B cell (primary cell): ENCODE results near the gene CCDC201. TPM values are rescaled to one million over a fixed set of nuclear protein-coding genes. Genes with fewer than 3 reads are reported as not detected.
"Not testable (repeated sequence)": the region's sequence is repeated elsewhere in the genome, so short reads cannot be mapped to it uniquely, and the experiment has no call there.

Source experiments
- ATAC-seq: fragments of 200-7000 bp; cut with Tn5 transposase; one replicate; pipeline ENCODE4 v1.10.0; 2021; ENCODE audit warnings: low read depth, mild to moderate bottlenecking, moderate number of reproducible peaks, moderate library complexity
- CTCF ChIA-PET: fragments of 350-600 bp; sonication (Branson Sonifier 250); formaldehyde crosslinking; loops from one replicate; lab custom pipeline; 2021; ENCODE audit warnings: antibody characterized with exemption, inconsistent platforms; lab: Charles Lee
- POLR2A ChIA-PET: fragments of 350-600 bp; sonication (Branson Sonifier 250); formaldehyde crosslinking; loops from one replicate; lab custom pipeline; 2021; ENCODE audit warnings: antibody characterized with exemption; lab: Charles Lee
- DNase-seq: peaks from one replicate; pipeline ENCODE4 v3.0.0; 2013
- H2AFZ ChIP-seq: 2 replicates; pipeline ENCODE4 v1.6.1; 2012; ENCODE audit warnings: mild to moderate bottlenecking, low read depth, low read length; ENCODE audit not compliant: insufficient read depth, poor library complexity, severe bottlenecking
- H3K27ac ChIP-seq, 2 donors: 1 replicate in 1 of 2; 2 replicates in 1 of 2; pipeline ENCODE4 v1.5.1; 2012 to 2013; ENCODE audit warnings: low read length in 2 of 2, mild to moderate bottlenecking in 2 of 2, moderate library complexity in 1 of 2
- H3K27me3 ChIP-seq, 4 experiments: fragments of 200-600 bp in 1 of 4; sonication (generic) in 1 of 4; replicated peaks in 1 of 4; 1 replicate in 2 of 4; 2 replicates in 2 of 4; pipeline versions ENCODE4 v1.6.1 to v1.7.0; 2013 to 2016; ENCODE audit warnings: low read length in 3 of 4, mild to moderate bottlenecking in 2 of 4, mixed read lengths in 1 of 4, moderate library complexity in 1 of 4; ENCODE audit not compliant: insufficient read depth in 4 of 4, control insufficient read depth in 3 of 4; ENCODE audit errors: control extremely low read depth in 1 of 4
- H3K36me3 ChIP-seq, 2 experiments: replicated peaks in 1 of 2; 1 replicate in 1 of 2; 2 replicates in 1 of 2; pipeline versions ENCODE4 v1.6.1 to v1.7.1; 2013; ENCODE audit warnings: low read length in 1 of 2; ENCODE audit not compliant: insufficient read depth in 2 of 2, control insufficient read depth in 1 of 2; ENCODE audit errors: control extremely low read depth in 1 of 2, extremely low read depth in 1 of 2
- H3K4me1 ChIP-seq, 2 donors: fragments of 200-600 bp in 1 of 2; sonication (generic) in 1 of 2; 1 replicate in 1 of 2; 2 replicates in 1 of 2; pipeline versions ENCODE4 v1.5.1 to v1.6.1; 2013 to 2017; ENCODE audit warnings: low read length in 2 of 2; ENCODE audit not compliant: control insufficient read depth in 2 of 2, insufficient read depth in 2 of 2
- H3K4me2 ChIP-seq: replicated peaks from 2 replicates; pipeline ENCODE3; 2012; ENCODE audit warnings: mild to moderate bottlenecking, low read depth, low read length; ENCODE audit not compliant: poor library complexity, severe bottlenecking
- H3K4me3 ChIP-seq, 5 experiments: fragments of 200-600 bp in 1 of 5; sonication (generic) in 1 of 5; 1 replicate in 3 of 5; 2 replicates in 2 of 5; pipeline versions ENCODE4 v1.5.1 to v1.7.0; 2011 to 2016; ENCODE audit warnings: low read length in 4 of 5, mild to moderate bottlenecking in 4 of 5, low read depth in 2 of 5, control low read depth in 1 of 5, moderate library complexity in 1 of 5; ENCODE audit not compliant: insufficient read depth in 1 of 5; ENCODE audit errors: control extremely low read depth in 1 of 5, extremely low read depth in 1 of 5
- H3K79me2 ChIP-seq: fragments of 200-600 bp; sonication (generic); one replicate; pipeline ENCODE4 v1.6.0; 2016; ENCODE audit warnings: low read length; ENCODE audit not compliant: control insufficient read depth, insufficient read depth
- H3K9ac ChIP-seq: fragments of 200-600 bp; sonication (generic); 2 replicates; pipeline ENCODE4 v1.6.1; 2017; ENCODE audit warnings: mild to moderate bottlenecking, low read length, moderate library complexity
- H3K9me3 ChIP-seq, 3 donors: one replicate each; pipeline versions ENCODE4 v1.6.1 to v1.7.1; 2013; ENCODE audit warnings: low read length in 2 of 3; ENCODE audit not compliant: control insufficient read depth in 2 of 3, insufficient read depth in 1 of 3; ENCODE audit errors: control extremely low read depth in 1 of 3
- H4K20me1 ChIP-seq: 2 replicates; pipeline ENCODE4 v1.6.0; 2012; ENCODE audit warnings: mild to moderate bottlenecking, low read length; ENCODE audit not compliant: insufficient read depth, control insufficient read depth, poor library complexity, severe bottlenecking
- H3K27ac Mint-ChIP-seq: one replicate; pipeline ENCODE4 v1.8.0; 2021; ENCODE audit warnings: mixed read lengths
- H3K27me3 Mint-ChIP-seq: one replicate; pipeline ENCODE4 v1.8.0; 2021; ENCODE audit warnings: mixed read lengths
- H3K4me1 Mint-ChIP-seq: one replicate; pipeline ENCODE4 v1.8.0; 2021; ENCODE audit warnings: mixed read lengths
- H3K4me3 Mint-ChIP-seq: one replicate; pipeline ENCODE4 v1.8.0; 2021; ENCODE audit warnings: mixed read lengths
- H3K9me3 Mint-ChIP-seq: one replicate; pipeline ENCODE4 v1.8.0; 2022; ENCODE audit warnings: mixed read lengths; ENCODE audit not compliant: insufficient read depth
- WGBS: methylation state at CpG from one replicate; pipeline ENCODE4 v1.1.5; 2013; ENCODE audit warnings: missing lambda C conversion rate; ENCODE audit not compliant: insufficient coverage; 5-methylcytosine and 5-hydroxymethylcytosine counted together
- intact Hi-C: fragments of 100-400 bp; cut with micrococcal nuclease; formaldehyde crosslinking; loops from one replicate; pipeline ENCODE4 v1.10.0; 2022
- polyA plus RNA-seq: library from polyadenylated mRNA; depleted of rRNA; stranded (reverse); fragments of >200 nt; gene quantifications from 2 replicates; pipeline ENCODE4 v1.2.3, GENCODE V29; 2012
- total RNA-seq, 2 donors: library from RNA; stranded (reverse); fragments of 120-200 nt in 1 of 2; gene quantifications; 1 replicate in 1 of 2; 2 replicates in 1 of 2; pipeline versions ENCODE4 v1.2.3 to v1.2.4, GENCODE V29; 2013 to 2022

The CCDC201 gene
- total and polyA plus RNA-seq, 2 donors (not counting 1 experiment from before 2014, with no cell fraction given): not detected

DNA sequence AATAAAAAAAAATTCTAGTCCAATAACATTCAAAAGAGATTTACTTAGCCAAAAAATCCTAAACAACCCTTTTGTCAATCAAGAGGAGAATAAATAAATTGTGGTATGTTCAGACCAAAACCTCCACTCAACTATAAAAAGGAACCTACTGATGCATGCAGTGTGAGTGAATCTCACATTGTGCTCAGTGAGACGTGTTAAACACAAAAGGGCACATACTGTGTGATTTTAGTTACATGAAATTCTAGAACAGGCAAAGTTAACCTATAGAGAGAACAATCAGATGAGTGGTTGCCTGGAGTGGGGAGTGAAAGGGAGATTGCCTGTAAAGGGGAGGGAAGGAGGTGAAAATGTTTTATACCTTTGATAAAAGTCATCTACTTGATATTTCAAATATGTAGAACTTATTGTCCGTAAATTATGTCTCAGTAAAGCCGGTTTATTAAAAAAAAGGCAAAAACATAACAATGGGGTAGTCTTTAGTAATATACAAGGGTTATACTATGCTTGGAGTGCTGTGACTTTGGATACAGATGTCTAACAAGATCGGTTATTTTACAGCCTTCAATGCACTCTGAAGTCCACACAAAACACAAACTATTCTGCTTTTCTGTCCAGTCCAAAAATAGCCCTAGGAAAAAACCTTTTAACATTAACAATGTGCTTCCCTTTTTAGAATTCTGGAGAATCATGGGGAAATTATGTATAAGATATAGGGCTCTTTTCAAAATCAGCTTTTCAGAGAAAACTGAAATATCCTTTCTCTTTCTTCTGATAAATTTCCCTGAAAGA, 30.8 kb downstream of the CCDC201 start:
- H3K79me2 ChIP-seq, H2AFZ ChIP-seq, H3K4me3 ChIP-seq, POLR2A ChIA-PET, H3K36me3 ChIP-seq, H3K9me3 ChIP-seq, DNase-seq, H3K9me3 Mint-ChIP-seq, H3K27me3 ChIP-seq, H3K4me1 Mint-ChIP-seq, H3K27ac Mint-ChIP-seq, H3K4me2 ChIP-seq, H4K20me1 ChIP-seq, H3K4me1 ChIP-seq, H3K9ac ChIP-seq, H3K27me3 Mint-ChIP-seq, intact Hi-C loops, ATAC-seq, H3K27ac ChIP-seq, H3K4me3 Mint-ChIP-seq, CTCF ChIA-PET: not testable (repeated sequence)
- WGBS: no CpG with 5 or more reads among the region's 4 CpGs

GRCh38 chr7:45838852-45839251, 34.0 kb downstream of the CCDC201 start:
- H3K9ac ChIP-seq, H3K27me3 ChIP-seq, H2AFZ ChIP-seq, H3K4me1 Mint-ChIP-seq, H3K27ac Mint-ChIP-seq, ATAC-seq, POLR2A ChIA-PET, H3K9me3 ChIP-seq, H3K4me1 ChIP-seq, H3K4me3 Mint-ChIP-seq, intact Hi-C loops, H3K36me3 ChIP-seq, H3K4me3 ChIP-seq, CTCF ChIA-PET, DNase-seq, H3K4me2 ChIP-seq, H3K9me3 Mint-ChIP-seq, H3K27me3 Mint-ChIP-seq, H3K79me2 ChIP-seq, H4K20me1 ChIP-seq, H3K27ac ChIP-seq: not testable (repeated sequence)
- WGBS: no CpG with 5 or more reads among the region's 2 CpGs

DNA sequence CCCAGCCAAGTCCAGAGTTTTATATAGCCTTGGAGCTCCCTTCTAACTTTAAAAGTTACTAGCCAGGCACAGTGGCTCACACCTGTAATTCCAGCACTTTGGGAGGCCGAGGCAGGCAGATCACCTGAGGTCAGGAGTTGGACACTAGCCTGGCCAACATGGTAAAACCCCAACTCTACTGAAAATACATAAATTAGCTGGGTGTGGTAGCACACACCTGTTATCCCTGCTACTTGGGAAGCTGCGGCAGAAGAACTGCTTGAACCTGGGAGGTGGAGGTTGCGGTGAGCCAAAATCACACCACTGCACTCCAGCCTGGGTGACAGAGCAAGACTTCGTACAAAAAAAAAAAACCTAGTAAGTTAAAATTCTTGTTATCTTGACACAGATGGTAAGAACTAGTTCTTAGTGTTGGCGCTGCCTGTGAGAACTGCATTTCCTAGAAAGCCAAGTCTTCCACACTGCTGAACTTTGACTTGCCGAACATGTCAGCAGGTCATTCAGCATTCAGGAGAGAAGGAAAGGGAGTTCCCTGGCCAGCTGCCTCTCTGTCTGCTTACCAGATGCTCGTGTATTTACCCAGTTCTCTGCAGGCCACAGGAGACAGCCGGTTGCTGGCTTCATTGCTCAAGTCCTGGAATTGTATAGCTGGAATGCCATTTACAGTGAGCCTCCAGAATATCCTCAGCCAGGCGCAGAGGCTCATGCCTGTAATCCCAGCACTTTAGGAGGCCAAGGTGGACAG, 40.3 kb downstream of the CCDC201 start:
- CTCF ChIA-PET, H3K4me1 ChIP-seq, H3K27ac ChIP-seq, H3K27ac Mint-ChIP-seq, ATAC-seq, H2AFZ ChIP-seq, H3K27me3 ChIP-seq, H3K4me1 Mint-ChIP-seq, POLR2A ChIA-PET, H3K9ac ChIP-seq, H3K36me3 ChIP-seq, H3K27me3 Mint-ChIP-seq, H3K4me3 ChIP-seq, H3K4me2 ChIP-seq, H3K9me3 ChIP-seq, DNase-seq, intact Hi-C loops, H4K20me1 ChIP-seq, H3K4me3 Mint-ChIP-seq, H3K9me3 Mint-ChIP-seq, H3K79me2 ChIP-seq: not testable (repeated sequence)
- WGBS: 75% methylated on average over 4 of the region's 9 CpGs

DNA sequence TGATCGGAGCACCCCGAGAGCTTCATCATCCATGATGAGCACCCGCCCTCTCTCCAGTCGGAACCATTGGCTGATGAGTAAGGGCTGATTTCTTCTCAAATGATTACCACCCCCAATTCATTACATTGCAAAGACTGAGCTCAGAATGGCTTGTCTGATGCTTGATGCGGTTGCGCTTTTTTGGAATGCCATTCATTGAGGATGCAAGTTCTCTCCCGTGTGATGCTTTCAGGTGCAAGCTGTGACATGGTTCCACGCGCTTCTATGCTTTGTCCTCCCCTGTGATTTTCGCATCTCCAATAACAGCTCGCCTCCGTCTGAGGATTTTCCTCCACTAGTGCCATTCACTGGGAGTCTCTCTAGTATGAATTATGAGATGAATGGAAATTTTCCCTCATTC, 43.0 kb downstream of the CCDC201 start:
- DNase-seq, H3K27ac ChIP-seq, POLR2A ChIA-PET, H4K20me1 ChIP-seq, intact Hi-C loops, H3K9me3 Mint-ChIP-seq, H3K4me1 ChIP-seq, H3K36me3 ChIP-seq, H3K9ac ChIP-seq, H3K4me3 ChIP-seq, H3K4me2 ChIP-seq, H3K9me3 ChIP-seq, H2AFZ ChIP-seq, H3K4me1 Mint-ChIP-seq, H3K27me3 Mint-ChIP-seq, H3K4me3 Mint-ChIP-seq, CTCF ChIA-PET, H3K27ac Mint-ChIP-seq, H3K27me3 ChIP-seq, H3K79me2 ChIP-seq, ATAC-seq: not testable (repeated sequence)
- WGBS: 88% methylated on average over 5 of the region's 12 CpGs
